HG02938 (cell line): Measurements from ENCODE around the gene GJB4.

Experiments
- ATAC-seq: cut with Tn5 transposase; IDR thresholded peaks from one replicate; pipeline ENCODE4 v1.9.1; 2021; ENCODE audit warnings: mild to moderate bottlenecking, moderate library complexity; ENCODE audit not compliant: unreplicated experiment

Gene GJB4

GRCh38 chr1:34777519-34778321 is 18.2 kb downstream of the GJB4 start:
- ATAC-seq: no peak

DNA sequence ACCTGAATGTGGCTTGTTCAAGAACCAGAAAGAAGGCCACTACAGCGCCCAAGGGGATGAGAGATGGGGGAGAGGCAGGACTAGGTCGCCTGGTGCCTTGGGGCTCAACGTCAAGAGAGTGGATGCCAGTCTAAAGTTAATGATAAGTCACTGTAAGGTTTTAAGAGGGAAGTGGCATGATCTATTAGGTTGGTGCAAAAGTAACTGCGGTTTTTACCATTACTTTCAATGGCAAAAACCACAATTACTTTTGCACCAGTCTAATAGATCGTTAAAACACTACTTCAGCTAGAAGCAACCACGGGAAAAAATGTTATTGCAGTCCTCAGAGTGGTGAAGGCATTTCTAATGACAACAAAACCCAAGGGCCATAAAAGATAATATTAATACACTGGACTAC is 18.8 kb downstream of the GJB4 start:
- ATAC-seq: no peak

GRCh38 chr1:34779005-34779404 is 19.5 kb downstream of the GJB4 start:
- no peak for ATAC-seq

DNA sequence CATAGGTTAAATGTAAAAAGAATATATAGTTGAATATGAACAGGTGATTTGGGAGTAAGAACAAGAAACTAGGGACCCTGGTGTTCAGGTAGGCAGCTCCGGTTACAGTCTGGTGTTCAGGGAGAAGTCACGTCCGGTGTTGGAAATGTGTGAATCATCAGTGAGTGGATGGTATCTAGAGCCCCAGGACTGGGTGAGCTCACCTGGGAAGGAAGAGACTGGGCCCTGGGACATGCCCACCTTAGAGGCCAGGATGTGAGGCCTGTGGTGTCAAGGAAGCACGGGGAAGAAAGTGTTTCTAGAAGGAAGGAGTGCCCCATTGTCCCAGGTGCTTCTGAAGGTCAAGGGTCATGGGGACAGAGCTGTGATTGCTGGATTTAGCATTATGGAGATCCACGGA is 20.0 kb downstream of the GJB4 start:
- no peak for ATAC-seq

- no peak for ATAC-seq
These were observed 20.4 kb downstream of the GJB4 start for GRCh38 chr1:34779962-34780361.

DNA sequence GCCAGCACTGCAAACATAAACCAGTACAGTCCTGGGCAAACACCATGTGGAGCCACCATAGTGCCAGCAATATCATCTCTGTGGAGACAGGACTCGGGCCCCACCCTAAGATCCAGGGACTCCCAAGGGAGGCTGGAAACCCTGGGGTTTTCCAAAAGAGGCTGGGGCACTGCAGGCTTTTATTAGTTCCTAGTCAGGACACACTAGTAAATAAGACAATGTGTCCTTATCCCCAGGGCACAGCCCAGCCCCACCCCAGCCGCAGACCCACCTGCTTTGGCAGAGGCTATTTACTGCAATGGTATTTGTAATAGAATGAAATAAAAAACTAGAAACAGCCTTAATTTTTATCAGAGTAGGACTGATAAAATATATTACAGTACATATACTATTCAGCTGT is 21.0 kb downstream of the GJB4 start:
- ATAC-seq: no peak

- no peak for ATAC-seq
These were observed 21.7 kb downstream of the GJB4 start, which contains the start of gene GJB3 for GRCh38 chr1:34781071-34781843. Gene GJB3, plus strand, starts transcription at chr1:34781214. Its CDS starts 3,549 bp downstream, at chr1:34784763.

- ATAC-seq: no peak
These were observed 22.4 kb downstream of the GJB4 start for GRCh38 chr1:34781844-34782391.

DNA sequence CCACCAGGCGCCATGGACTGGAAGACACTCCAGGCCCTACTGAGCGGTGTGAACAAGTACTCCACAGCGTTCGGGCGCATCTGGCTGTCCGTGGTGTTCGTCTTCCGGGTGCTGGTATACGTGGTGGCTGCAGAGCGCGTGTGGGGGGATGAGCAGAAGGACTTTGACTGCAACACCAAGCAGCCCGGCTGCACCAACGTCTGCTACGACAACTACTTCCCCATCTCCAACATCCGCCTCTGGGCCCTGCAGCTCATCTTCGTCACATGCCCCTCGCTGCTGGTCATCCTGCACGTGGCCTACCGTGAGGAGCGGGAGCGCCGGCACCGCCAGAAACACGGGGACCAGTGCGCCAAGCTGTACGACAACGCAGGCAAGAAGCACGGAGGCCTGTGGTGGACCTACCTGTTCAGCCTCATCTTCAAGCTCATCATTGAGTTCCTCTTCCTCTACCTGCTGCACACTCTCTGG is 25.2 kb downstream of the GJB4 start:
- ATAC-seq: no peak

- no peak for ATAC-seq
These were observed 25.8 kb downstream of the GJB4 start for GRCh38 chr1:34785231-34785874.

GRCh38 chr1:34785875-34786470 is 26.4 kb downstream of the GJB4 start:
- ATAC-seq: no peak

DNA sequence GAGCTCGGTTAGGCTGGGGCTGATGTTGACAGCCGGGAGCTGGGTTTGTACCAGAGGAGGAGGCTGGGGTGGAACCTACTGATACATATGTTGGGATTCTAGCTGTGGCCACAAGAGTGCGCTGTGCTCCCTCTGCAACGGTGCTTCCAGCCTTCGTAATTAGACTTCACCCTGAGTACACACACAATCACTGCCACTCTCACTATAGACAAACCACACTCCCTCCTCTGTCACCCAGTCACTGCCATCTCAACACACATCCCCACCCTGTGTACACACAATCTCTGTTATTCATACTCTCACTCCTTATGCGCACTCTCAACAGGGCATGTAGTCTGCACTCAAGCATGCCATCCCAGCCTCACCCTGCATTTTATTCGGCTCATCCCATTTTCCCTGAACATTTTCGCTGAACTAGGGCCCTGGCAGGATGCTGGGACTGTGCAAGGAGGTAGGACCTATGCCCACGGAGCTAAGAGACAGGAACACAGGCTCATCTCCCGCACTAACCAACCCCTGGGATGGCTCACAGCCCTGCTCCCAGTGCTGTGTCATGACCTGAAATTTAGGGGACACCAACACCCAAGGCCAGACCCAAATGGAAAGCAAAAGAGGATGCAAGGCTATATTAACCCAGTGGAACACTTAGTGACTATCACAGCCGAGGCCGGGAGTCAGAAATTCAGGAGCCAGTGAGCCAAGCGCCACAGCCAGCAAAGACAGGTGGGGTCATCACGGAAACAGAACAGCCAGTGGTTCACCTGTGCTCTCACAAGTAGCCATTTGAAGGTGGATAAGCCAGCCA is 27.2 kb downstream of the GJB4 start:
- no peak for ATAC-seq

DNA sequence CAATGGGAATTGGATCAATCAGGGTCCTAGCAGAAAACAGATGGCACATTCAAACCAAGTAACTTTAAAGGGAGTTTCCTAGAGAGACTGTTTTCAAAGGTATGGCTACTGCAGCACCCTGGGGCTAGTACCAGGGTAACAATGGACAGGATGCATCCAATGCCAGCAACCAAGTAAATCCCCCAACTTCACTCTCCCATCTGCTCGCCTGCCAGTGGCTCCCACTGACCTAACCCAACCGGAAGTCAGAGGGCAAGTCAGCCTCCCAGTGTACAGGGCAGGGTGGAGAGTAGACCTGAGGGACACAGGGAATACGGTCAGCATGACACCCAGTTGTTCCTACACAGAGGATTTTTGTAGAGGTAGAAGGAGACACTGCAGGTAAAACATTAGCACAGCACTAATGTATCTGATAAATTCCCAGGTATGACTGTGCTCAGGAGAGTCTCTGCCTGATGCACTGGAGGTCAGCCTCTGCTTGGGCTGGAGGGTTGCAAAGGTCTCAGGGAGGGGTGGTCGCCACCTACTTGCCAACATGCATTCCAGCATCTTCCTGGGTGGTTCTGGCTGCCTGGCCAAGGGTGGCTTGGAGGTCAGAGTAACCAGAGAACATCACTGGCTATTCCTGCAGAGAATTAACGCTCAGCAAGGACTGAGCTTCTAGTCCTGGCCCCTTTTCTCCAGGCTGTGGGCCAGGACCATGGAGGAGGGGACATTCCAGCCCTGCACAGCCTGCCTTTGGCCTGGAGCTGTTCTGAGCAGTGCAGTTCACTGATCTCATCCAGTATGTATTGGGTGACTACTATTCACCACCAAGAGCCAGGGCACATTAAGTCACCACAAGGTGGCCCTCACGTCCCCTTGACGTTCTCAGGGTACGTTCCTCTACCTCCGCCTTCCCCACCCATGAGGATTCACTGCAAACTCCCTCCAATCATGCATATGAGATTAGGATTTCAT is 28.2 kb downstream of the GJB4 start:
- ATAC-seq: no peak

- no peak for ATAC-seq
These were observed 31.4 kb downstream of the GJB4 start for GRCh38 chr1:34790985-34791384.

- ATAC-seq: no peak
These were observed 32.9 kb downstream of the GJB4 start for GRCh38 chr1:34792424-34792823.

GRCh38 chr1:34792868-34793727 is 33.6 kb downstream of the GJB4 start, which contains the start of gene GJA4:
Gene GJA4, plus strand, starts transcription at chr1:34792999. Its CDS starts 1,215 bp downstream, at chr1:34794214.
- no peak for ATAC-seq

- no peak for ATAC-seq
These were observed 34.7 kb downstream of the GJB4 start for GRCh38 chr1:34794001-34794789.
